ENCODE results near the gene AP5B1. TPM values are rescaled to one million over a fixed set of nuclear protein-coding genes. Genes with fewer than 3 reads are reported as not detected.

The AP5B1 gene
- total RNA-seq, 1 experiment from 2014 or later = 24.2 TPM

- Histone ChIP-seq H3K9me2 (replicated peaks; ENCODE audit: low read length) (no peaks in the 10 kb centered on the region), H3K9ac (ENCODE audit: low read length) (peak overlapping the region; percentile 74), H3K79me2 (ENCODE audit: low read length) (peaks cover 44% of the 10 kb centered on the region), H3K9me3 (ENCODE audit: low read length) (no peaks in the 10 kb centered on the region), H3K4me2 (ENCODE audit: low read length) (peak overlapping the region; percentile 96), H3K27me3 (ENCODE audit: low read length) (no peaks in the 10 kb centered on the region), H3K4me1 (ENCODE audit: insufficient read depth, low read length) (peaks cover 23% of the 10 kb centered on the region), H3F3A (ENCODE audit: low read length, unreplicated experiment) (no peaks in the 10 kb centered on the region), H3K36me3 (ENCODE audit: low read depth, low read length) (peaks cover 19% of the 10 kb centered on the region; the same call in 1 of the 2 replicates), H2AFZ (ENCODE audit: low read length) (no peak overlapping the region), H4K20me1 (ENCODE audit: low read length) (peaks cover 22% of the 10 kb centered on the region), H3K4me3 (ENCODE audit: low read length) (peak overlapping the region; percentile 84), H3K27ac (ENCODE audit: low read length) (no peak overlapping the region)
- DNase-seq = no peak
- peak; percentile 3 for ATAC-seq
- intact Hi-C loops (cut with micrococcal nuclease) = no loop called here
- ChIA-PET CTCF (interaction anchor here (0.7 to 2.1 kb wide), 9 partner anchors 9 to 207 kb away, joined by 4 to 44 read pairs (median 6); partner anchors contain the start of genes KAT5 and MUS81), POLR2A (ENCODE audit: unreplicated experiment) (interaction anchor here (0.5 to 0.7 kb wide), 2 partner anchors 37 to 500 kb away, joined by 4 to 5 read pairs; no protein-coding TSS in a partner anchor)
- BruUV-seq (replicated peaks) = no TSS peak
- TF ChIP-seq, protein P1, sequence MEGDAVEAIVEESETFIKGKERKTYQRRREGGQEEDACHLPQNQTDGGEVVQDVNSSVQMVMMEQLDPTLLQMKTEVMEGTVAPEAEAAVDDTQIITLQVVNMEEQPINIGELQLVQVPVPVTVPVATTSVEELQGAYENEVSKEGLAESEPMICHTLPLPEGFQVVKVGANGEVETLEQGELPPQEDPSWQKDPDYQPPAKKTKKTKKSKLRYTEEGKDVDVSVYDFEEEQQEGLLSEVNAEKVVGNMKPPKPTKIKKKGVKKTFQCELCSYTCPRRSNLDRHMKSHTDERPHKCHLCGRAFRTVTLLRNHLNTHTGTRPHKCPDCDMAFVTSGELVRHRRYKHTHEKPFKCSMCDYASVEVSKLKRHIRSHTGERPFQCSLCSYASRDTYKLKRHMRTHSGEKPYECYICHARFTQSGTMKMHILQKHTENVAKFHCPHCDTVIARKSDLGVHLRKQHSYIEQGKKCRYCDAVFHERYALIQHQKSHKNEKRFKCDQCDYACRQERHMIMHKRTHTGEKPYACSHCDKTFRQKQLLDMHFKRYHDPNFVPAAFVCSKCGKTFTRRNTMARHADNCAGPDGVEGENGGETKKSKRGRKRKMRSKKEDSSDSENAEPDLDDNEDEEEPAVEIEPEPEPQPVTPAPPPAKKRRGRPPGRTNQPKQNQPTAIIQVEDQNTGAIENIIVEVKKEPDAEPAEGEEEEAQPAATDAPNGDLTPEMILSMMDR (conservative IDR thresholded peaks at IDR 0.05; ENCODE audit: low read depth, low read length) = no peak
- TF ChIP-seq EZH2 (IDR thresholded peaks at IDR 0.05; ENCODE audit: low read length, unreplicated experiment) = no peak
- no peak for TF ChIP-seq EZH2phosphoT487 (IDR thresholded peaks at IDR 0.05; ENCODE audit: borderline replicate concordance, low read length)
These were observed 1.2 kb downstream of the AP5B1 start for GRCh38 chr11:65779669-65779918.

DNA sequence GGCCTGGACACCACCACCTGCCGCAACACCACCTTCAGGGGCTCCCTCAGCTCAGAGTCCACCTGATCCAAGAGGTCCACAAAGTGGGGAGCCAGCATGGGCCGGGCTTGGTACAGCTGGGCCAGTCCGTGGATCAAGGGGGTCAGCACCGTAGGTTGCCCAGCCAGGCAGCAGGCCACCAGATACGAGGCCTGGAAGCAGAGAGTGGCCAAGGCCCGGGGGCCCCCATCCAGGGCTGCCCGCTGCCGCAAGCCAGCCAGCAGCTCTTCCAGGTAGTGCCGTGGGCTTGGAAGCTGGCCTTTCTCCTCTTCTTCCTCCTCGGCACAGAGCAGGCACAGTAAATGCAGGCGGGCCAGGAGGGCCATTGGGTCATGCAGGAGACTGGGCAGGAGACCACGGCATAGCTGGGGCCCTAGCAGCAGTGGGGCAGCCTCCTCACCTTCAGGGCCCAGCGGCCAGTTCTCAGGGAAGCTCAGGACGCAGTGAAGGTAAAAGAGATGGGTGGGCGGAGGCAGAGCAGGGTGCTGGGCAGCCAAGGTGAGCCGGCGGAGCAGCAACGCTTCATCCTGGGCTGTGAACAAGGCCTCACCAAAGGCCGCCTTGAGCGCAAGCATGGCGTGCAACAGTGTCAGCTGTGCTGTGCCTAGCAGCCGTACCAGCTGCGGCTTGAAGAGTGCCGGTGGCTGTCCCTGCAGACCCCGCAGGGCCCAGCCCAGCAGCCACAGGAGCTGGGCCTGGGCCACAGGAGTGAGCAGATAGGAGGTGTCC is 1.7 kb downstream of the AP5B1 start:
- peaks cover 44% of the 10 kb centered on the region for H3K79me2 ChIP-seq (ENCODE audit: low read length)
- H3K9me2 ChIP-seq (replicated peaks; ENCODE audit: low read length) = no peaks in the 10 kb centered on the region
- no peaks in the 10 kb centered on the region for H3F3A ChIP-seq (ENCODE audit: low read length, unreplicated experiment)
- peak overlapping the region; percentile 84 for H3K4me3 ChIP-seq (ENCODE audit: low read length)
- peak overlapping the region; percentile 96 for H3K4me2 ChIP-seq (ENCODE audit: low read length)
- H3K9ac ChIP-seq (ENCODE audit: low read length) = peak overlapping the region; percentile 74
- H3K27me3 ChIP-seq (ENCODE audit: low read length) = no peaks in the 10 kb centered on the region
- POLR2A ChIA-PET (ENCODE audit: unreplicated experiment) = interaction anchor here (0.5 kb wide), 1 partner anchor 500 kb away, joined by 4 read pairs; no protein-coding TSS in a partner anchor
- H2AFZ ChIP-seq (ENCODE audit: low read length) = no peak overlapping the region
- H3K36me3 ChIP-seq (ENCODE audit: low read depth, low read length) = peaks cover 19% of the 10 kb centered on the region; the same call in 1 of the 2 replicates
- H3K27ac ChIP-seq (ENCODE audit: low read length) = no peak overlapping the region
- CTCF ChIA-PET = interaction anchor here (0.7 to 2.1 kb wide), 9 partner anchors 10 to 207 kb away, joined by 4 to 44 read pairs (median 6); partner anchors contain the start of genes KAT5 and MUS81
- H3K9me3 ChIP-seq (ENCODE audit: low read length) = no peaks in the 10 kb centered on the region
- DNase-seq (no peak), ATAC-seq (no peak)
- BruUV-seq (replicated peaks) = no TSS peak
- peaks cover 22% of the 10 kb centered on the region for H4K20me1 ChIP-seq (ENCODE audit: low read length)
- peaks cover 23% of the 10 kb centered on the region for H3K4me1 ChIP-seq (ENCODE audit: insufficient read depth, low read length)
- intact Hi-C loops (cut with micrococcal nuclease) = no loop called here
- TF ChIP-seq EZH2phosphoT487 (IDR thresholded peaks at IDR 0.05; ENCODE audit: borderline replicate concordance, low read length) (no peak), EZH2 (IDR thresholded peaks at IDR 0.05; ENCODE audit: low read length, unreplicated experiment) (no peak)
- TF ChIP-seq, protein P1 (conservative IDR thresholded peaks at IDR 0.05; ENCODE audit: low read depth, low read length) = no peak

- peaks cover 44% of the 10 kb centered on the region for H3K79me2 ChIP-seq (ENCODE audit: low read length)
- no peak overlapping the region for H3K9ac ChIP-seq (ENCODE audit: low read length)
- no peak overlapping the region for H3K27ac ChIP-seq (ENCODE audit: low read length)
- H3K4me2 ChIP-seq (ENCODE audit: low read length) = peak overlapping the region; percentile 96
- DNase-seq (no peak), ATAC-seq (no peak)
- ChIA-PET CTCF (interaction anchor here (1.8 kb wide), 1 partner anchor 208 kb away, joined by 4 read pairs; no protein-coding TSS in a partner anchor), POLR2A (ENCODE audit: unreplicated experiment) (no interaction called here)
- peaks cover 19% of the 10 kb centered on the region; the same call in 1 of the 2 replicates for H3K36me3 ChIP-seq (ENCODE audit: low read depth, low read length)
- H3K4me3 ChIP-seq (ENCODE audit: low read length) = peak overlapping the region; percentile 84; the same call in 1 of the 2 replicates
- no peaks in the 10 kb centered on the region for H3K27me3 ChIP-seq (ENCODE audit: low read length)
- peaks cover 23% of the 10 kb centered on the region for H3K4me1 ChIP-seq (ENCODE audit: insufficient read depth, low read length)
- H3K9me3 ChIP-seq (ENCODE audit: low read length) = no peaks in the 10 kb centered on the region
- TF ChIP-seq EZH2 (IDR thresholded peaks at IDR 0.05; ENCODE audit: low read length, unreplicated experiment) (no peak), EZH2phosphoT487 (IDR thresholded peaks at IDR 0.05; ENCODE audit: borderline replicate concordance, low read length) (no peak)
- TF ChIP-seq, protein P1 (conservative IDR thresholded peaks at IDR 0.05; ENCODE audit: low read depth, low read length) = no peak
- H3F3A ChIP-seq (ENCODE audit: low read length, unreplicated experiment) = no peaks in the 10 kb centered on the region
- H2AFZ ChIP-seq (ENCODE audit: low read length) = no peak overlapping the region
- BruUV-seq (replicated peaks) = no TSS peak
- intact Hi-C loops (cut with micrococcal nuclease) = no loop called here
- peaks cover 22% of the 10 kb centered on the region for H4K20me1 ChIP-seq (ENCODE audit: low read length)
- H3K9me2 ChIP-seq (replicated peaks; ENCODE audit: low read length) = no peaks in the 10 kb centered on the region
These were observed 2.3 kb downstream of the AP5B1 start for GRCh38 chr11:65778431-65778900.
